ENCODE measurements around the gene MBLAC2.

GRCh38 chr5:90514520-90514919, 39.9 kb upstream of the MBLAC2 start:
- TF ChIP-seq, protein P1, sequence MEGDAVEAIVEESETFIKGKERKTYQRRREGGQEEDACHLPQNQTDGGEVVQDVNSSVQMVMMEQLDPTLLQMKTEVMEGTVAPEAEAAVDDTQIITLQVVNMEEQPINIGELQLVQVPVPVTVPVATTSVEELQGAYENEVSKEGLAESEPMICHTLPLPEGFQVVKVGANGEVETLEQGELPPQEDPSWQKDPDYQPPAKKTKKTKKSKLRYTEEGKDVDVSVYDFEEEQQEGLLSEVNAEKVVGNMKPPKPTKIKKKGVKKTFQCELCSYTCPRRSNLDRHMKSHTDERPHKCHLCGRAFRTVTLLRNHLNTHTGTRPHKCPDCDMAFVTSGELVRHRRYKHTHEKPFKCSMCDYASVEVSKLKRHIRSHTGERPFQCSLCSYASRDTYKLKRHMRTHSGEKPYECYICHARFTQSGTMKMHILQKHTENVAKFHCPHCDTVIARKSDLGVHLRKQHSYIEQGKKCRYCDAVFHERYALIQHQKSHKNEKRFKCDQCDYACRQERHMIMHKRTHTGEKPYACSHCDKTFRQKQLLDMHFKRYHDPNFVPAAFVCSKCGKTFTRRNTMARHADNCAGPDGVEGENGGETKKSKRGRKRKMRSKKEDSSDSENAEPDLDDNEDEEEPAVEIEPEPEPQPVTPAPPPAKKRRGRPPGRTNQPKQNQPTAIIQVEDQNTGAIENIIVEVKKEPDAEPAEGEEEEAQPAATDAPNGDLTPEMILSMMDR (IDR thresholded peaks at IDR 0.05), result no peak
- no peak for TF ChIP-seq POLR2A (IDR thresholded peaks at IDR 0.05)

All from ovary (tissue), 3 donors.